HT-29 (cell line): Measurements from ENCODE around the gene RFNG. TPM values are rescaled to one million over a fixed set of nuclear protein-coding genes. Genes with fewer than 3 reads are reported as not detected.

Experiments used
- DNase-seq: peaks from one replicate; pipeline ENCODE4 v3.0.0-alpha.2; 2015; ENCODE audit warnings: low spot score
- total RNA-seq: library from RNA; depleted of rRNA; stranded (reverse); fragments of >200 nt; shearing (Covaris generic); gene quantifications from 2 replicates; pipeline ENCODE4 v1.2.3, GENCODE V29; 2014

RFNG gene
- total RNA-seq, 1 experiment from 2014 or later, result 49.5 TPM

DNA sequence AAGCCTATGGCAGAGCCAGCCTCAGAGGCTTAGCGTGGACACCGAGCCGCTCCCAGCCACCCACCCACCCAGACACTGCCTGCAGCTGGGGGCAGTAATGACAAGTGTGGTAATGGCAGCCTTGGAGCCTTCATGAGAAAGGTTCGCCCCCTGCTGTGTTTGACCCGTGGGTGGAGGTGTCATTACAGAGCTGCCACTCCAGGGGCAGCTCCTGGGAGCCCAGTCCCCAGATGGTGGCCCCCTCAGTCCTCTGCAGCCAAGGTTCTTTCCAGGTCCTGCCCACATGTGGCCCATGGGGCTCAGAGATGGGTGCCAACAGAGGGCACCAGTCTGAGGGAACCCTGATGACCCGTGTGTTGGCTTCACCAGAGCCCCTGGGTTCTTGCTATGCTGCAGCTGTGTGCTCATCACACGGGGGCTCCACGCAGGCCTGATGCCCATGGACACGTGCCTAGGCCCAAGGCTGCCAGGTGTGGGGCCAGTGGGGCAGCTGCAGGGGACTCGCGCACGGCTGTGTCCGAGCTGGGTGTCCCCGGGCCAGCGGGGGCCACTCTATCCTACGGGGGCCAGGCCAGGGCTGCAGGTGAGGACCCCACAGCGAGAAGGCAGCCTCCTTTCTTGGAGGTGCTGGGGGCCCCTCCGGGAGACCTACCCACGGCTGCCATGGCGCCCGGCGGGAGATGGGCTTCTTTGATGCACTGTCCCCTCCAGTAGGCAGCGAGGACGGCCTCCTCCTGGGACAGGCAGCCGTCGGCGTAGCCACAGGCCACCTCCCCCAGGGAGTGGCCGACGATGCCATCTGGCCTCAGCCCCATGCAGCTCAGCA, 38.3 kb upstream of the RFNG start:
- DNase-seq, result no peak

DNA sequence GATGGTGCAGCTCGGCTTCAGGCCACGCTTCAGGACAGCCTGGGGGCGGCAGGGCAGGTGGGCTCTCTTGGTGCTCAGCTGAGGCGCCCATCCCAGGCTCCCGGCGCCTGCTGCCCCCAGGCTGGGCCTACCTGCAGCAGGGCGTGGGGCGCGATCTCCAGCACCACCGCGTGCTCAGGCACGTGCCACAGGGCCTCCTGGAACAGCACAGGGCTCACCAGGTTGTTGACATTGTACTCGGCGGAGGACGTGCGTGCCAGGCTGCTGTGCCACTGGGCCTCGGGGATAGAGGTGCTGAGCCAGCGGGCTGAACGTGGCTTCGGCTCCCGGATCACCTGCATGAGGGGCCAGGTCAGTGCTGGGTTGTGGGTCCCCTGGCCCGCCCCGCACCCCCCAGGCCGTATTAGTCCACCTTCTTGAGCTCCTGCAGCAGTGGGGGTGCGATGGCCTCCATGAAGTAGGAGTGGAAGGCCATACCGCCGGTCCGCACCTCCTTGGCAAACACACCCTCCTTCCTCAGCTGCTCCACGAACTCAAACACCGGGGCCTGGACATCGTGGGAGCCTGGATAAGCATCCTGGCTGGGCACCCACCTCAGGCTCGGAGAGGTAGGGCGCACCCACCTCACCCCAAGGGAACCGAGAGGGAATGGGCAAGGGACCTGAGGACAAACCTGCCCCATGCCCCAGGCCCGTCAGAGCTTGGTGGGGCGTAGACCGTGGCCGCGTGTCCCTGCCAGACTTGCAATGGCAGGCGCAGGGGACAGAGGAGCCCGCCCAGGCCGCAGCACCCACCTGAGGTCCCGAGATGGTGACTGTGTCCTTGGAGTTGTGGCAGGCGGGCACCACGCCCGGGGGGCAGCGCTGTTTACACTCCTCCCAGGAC, 37.5 kb upstream of the RFNG start:
- no peak for DNase-seq

DNA sequence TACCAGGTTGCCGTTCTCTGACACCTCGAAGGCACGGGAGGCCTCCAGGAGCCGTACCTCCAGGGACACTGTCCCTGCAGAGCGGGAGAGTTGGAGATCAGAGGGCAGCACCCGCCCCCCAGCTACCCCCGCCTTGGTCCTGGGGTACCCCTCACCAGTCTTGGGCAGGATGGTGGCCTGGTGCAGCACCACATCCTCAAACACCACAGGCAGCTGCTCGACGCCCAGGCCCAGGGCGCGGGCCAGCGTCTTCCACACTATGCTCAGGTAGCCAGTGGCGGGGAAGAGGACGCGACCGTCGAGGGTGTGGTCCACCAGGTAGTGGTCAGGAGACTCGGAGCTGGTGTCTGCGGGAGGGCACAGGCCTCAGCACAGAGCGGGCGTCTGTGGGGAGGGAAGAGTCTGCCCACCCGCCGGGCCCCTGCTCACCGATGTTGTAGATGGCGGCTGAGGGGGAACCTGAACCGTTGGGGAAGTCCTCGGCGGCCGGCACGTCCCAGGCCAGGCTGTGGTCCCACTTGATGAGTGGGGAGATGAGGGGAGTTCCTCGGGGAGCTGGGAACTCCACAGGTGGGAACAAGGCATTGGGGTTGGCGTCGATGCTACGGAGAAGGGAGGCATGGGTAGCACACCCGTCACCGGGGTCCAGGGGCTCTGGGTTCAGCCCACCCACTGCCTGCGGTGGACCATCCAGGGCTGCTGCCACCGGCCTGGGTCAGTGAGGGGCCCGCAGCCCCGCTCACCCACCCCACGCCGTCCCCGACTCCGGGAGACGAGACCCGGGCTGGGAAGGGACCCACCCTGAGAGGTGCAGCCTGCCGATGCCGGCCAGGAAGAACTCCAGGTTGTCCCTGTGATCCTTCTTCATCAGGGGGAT, 36.6 kb upstream of the RFNG start:
- DNase-seq, result no peak

DNA sequence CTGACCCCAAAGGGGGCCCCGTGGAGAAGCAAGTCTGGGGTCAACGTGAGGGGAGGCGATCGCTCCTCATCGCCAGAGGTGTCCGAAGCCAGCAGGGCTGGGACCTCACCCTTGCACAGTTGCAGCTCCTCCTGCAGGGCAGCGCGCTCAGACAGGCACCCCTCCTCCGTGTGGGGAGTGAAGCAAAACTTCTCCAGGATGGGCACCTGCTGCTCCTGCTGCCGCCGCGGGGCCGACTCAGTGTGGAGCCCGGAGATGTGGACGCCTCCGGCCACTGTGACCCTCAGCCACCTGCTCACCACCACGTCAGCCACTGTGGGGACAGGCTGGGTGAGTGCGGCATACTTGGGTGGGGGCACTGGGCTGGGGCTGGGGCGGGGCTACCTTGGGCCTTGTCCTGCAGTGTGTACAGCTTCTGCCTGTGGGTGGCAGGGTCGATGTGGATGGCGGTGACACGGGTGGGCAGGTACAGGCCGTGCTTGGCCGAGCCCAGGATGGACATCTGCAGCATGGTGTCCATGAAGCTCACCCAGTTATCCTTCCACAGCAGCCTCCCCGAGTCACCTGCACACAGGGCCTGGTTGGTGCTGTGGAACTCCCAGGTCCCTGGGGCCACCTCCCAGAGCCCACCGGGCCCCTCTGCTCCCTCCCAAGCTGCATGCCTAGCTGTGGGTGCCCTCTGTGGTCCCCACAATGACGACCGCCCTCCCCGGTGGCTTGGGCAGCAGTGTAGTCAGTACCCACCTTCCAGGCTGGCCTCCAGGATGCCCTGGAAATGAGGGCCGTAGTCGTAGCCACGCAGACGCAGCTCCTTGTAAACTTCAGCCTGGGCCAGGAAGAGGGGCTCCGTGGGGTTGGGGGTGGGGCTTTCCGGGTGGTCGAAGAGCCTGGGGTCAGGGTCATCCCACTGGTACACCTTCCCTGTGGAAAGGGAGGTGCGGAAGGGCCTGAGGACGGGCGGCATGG, 35.6 kb upstream of the RFNG start:
- DNase-seq, result no peak

DNA sequence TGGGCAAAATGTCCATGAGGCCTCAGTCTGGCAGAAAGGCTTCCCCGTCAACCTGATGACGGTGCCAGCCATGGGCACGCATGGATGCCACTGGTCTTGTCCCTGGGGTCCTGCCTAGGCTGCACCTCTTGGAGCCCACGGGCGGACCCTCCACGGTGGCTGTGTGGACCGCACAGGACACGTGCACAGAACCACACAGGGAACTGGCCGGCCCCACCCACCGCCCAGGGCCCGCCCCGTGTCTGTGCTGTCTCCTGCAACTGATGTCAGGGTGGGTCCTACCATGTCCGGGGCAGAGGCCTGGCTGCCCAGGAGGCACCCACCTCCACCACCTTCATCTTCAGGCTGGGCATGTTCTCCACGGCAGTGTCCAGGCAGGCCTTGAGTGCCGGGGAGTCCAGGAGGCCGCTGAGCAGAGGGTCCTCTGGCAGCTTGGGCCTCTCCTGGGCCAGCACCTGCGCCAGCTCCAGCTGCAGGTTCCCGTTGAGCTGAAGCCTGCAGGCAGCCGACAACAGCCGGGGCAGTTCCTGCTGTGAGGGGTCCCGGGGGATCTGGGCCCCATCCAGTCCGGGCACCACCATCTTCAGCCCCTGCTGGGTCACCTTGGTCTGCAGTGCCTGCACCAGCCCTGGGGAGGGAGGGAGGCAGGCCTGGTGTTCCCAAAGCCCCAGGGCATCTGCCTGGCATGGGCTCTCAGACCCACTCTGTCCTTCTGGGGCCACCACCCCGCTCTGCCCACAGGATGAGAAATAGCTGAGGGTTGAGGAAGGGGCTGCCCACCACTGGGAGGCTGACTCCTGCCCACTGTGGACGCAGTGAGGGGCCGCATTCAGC, 34.5 kb upstream of the RFNG start:
- no peak for DNase-seq

DNA sequence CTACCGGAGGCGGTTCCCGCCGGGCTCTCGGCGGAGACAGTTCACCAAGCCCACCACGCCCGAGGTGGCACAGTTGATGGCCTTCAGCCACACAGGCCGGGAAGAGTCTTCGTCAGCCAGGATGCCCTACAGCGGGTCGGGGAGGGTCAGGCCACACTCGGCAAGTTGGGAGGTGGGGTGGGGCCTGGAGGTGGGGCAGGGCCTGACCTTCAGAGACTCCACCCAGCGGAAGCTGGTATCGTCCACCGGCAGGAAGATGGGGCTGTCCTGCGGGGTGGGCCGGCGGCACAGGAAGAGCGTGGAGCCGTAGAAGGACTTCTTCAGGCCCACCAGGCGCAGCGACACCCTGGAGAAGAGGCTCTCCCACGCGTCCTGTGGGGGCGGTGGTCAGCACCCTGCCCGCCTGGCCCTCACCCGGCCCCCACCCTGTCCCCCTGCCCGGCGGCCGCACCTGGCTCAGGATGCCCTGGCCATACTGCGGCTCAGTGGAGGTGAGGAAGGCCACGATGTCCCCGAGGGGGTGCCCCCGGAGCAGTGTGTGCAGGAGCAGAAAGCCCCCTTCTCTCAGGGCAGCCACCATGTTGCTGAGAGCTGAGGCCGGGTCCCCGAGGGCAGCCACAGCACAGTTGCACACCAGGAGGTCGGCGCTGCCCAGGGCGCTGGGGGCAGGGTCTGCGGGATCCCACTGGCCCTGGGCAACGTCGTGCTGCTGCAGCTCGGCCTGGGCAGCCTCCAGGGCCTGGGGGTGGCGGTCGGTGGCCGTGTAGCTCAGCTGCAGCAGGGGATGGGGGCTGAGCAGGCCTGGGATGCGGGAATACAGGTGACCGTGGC, 33.6 kb upstream of the RFNG start:
- no peak for DNase-seq

DNA sequence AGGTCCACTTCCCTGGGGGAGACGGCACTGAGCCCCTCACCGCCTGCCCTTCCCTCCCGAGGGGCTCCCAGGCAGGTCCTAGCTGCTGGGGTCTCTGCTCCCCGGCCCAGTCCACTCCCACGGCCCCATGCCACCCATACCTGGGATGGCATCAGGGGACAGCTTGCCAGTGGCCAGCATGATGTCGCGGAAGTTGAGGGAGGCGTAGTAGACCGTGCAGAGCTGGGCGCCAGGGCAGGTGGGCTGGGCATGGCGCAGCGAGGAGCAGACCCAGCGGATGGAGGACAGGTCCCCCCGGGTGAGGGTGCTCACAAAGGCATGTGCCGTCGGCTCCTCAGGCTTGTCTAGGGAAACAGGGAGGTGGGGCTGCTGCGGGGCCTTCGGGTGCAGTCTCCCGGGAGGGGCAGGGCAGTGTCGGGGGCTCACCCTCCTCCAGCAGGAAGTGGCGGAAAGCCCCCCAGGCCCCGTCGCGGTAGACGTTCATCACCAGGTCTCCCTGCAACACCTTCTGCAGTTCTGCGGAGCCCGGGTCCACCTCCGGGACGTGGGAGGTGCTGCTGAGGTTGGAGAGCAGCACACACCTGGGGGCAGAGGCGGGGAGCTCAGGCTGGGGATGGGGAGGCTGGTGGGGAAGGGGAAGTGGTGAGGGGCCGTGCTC, 32.9 kb upstream of the RFNG start:
- no peak for DNase-seq

DNA sequence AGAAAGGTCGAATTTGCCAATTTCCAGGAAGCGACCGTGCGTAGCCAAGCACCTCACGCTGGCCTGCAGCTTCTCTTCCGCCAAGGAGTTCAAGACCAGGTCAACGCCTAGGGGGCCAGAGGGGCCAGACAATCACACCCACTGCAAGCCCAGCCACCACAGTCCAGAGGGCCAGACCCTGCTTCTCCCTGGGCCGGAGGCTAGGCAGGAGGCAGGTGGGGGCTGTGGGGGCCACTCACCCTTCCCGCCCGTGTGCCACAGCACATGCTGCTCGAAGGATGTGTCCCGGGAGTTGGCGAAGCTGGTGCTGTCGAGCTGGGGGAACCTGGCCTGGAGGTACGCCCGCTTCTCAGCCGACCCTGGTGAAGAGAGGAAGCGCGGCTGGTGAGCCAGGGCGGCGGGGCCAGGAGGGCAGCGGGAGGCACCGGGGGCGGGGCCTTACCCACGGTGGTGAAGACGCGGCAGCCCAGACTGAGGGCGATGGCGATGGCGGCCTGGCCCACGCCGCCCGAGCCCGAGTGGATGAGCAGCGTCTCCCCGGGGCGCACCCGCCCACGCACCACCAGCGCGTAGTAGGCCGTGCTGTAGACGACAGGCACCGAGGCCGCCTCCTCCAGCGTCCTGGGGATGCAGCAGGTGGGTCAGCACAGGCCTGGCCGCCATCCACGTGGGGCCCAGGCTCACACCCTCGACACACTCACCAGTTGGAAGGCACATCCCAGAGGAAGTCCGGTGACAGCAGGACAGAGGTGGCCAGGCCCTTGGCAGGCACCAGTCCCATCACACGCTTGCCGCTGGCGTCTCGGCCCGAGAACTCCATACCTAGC, 32.1 kb upstream of the RFNG start:
- DNase-seq, result no peak

DNA sequence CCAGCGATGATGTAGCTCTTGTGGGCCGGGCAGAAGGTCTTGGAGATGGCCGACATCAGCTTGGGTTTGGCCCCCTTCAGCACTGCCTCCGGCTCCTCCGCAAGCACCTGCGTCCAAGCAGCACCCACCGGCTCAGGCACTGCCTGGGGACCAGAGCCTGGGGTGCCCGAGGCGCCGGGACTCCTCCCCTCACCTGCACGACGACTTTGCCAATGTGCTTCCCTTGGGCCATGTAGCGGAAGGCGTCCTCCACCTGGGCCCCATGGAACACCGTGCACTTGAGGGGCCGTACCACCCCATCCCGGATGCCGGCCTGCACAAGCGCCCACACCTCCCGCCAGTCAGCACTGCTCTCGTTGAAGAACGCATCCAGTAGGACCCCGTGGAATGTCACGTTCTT, 31.4 kb upstream of the RFNG start:
- DNase-seq, result no peak

DNA sequence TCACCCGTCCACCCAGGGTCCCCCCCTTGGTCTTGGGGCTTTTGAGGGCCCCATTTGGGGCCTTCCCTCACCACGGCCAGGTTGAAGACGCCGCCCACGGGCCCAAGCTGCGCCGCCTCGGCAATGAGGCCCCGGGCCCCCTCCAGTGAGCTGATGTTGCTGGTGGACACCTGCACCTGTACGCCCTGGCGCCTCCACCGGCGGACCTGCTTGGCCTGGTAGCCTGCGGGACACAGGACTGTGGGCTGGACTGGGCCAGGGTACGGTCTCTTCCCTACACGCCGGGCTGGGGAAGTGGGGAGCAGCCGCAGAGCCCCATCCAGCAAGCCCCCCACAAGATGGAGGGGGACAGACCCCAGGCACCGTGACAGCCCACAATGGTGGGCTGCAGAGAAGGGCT, 30.8 kb upstream of the RFNG start:
- DNase-seq, result no peak

DNA sequence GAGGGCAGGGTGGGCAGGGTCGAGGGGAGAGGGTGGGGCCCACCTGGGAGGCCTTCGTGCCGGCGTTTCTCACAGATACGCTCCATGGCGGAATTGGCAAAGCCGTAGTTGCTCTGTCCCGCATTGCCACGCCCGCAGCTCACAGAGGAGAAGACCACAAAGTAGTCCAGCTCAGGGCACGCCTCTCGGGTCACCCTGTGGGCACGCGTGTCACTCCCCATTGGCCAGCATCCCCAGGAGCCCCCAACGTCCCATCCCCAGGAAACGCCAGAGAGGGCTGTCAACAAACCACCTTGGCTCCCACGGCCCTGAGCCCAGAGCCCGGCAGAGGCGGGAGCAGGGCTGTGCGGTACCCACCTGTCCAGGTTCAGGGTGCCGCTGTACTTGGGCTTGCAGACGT, 30.4 kb upstream of the RFNG start:
- no peak for DNase-seq

DNA sequence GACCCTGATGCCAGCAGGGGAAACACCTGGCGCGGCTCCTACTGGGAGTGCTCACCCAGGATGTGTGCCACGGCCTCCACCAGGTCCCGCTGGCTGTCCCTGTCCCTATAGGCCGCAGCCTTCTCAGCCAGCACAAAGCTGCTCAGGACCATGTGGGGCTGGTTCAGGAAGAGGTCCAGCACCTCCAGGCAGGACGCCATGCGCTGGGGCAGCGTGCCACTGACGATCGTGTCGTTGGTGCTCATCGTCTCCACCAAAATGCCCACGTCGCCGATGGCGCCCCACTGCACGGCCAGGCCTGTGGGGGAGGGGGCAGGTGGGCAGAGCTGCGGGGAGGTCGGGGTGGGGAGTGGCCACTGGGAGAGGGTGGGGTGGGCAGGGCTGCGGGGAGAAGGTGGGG, 29.9 kb upstream of the RFNG start:
- DNase-seq, result no peak

DNA sequence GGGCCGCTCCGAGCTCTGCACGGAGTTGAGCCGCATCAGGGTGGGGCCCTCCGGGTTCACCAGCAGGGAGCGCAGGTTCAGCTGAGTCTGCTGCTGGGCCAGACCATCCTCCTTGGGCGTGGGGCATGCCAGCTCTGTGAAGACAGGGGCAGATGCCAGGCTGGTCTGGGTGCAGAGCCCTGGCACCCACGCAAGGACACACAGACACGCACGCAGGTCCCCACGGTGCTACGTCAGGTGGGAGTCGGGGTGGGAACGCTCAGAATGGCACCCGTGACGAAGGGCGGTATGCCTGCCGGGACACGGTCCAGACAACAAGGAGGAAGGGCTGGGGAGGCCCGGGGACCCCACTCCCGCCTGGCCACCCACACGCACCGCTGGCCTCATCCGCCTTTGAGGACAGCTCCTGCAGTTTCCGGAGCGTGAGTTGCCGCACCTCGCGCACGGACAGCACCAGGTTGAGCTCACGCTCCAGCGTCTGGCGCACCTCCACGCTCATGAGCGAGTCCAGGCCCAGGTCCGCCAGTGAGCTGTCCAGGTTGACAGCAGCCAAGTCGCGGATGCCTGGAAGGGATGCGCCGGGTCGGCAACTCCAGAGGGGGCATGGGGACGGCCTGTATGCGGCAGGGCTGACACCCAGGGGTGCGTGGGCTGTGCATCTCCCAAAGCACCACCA, 29.3 kb upstream of the RFNG start:
- no peak for DNase-seq

DNA sequence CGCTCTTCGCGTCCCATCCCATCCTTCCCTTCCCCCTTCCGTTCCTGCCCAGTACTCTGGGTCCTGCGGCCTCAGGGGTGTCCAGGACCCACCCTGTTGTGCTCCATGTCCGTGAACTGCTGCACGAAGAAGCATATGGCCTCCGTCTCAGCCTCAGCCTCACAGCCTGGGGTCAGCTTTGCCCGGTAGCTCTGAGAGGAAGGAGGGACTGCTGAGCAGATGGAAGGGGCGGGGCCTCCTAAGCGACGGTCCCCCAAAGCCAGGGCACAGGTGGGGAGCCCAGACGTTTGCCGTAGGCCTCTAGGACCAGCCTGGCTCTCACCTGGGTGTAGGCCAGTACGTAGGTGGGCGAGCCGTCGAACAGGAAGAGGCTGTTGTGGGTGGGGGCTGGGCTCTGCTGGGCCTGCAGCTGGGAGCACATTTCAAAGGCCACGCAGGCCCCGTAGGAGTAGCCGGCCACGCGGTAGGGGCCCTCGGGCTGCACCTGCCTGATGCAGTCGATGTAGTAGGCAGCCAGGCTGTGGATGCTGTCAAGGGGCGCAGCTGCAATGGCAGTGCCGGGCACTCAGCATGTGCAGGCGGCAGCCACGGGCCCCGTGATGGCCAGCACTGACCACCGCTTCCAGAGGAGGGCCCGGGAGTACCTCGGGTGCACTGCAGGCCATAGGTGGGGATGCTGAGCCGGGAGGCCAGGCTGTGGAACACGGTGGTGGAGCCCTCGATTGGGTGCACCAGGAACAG, 28.6 kb upstream of the RFNG start:
- no peak for DNase-seq

DNA sequence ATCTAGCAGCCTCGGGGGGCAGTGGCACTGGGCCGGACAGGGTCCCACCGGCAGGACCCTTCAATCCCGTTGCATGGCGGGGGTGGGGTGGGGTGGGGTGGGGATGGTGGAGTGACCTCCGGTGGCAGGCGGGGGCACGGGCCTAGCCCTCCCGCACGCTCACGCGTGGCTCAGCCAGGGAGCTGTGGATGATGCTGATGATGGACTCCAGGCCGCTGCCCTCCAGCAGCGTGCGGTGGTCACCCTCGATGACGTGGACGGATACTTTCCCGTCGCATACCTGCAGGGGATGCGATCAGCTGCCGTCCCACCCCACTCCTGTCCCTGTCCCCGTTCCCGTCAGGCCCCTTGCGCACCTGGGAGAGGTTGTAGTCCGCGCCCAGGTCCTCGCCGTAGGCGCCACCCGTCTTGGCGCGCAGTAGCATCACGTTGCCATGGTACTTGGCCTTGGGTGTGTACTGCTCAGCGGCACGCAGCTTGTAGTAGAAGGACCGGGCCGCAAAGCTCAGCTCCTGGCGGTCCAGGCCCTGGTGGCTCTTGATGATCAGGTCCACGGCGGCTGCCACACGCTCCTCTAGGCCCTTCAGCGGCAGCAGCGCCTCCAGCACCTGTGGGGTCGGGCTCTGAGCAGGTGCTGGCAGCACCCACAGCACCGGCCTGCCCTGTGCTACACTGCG, 27.5 kb upstream of the RFNG start:
- DNase-seq, result no peak

DNA sequence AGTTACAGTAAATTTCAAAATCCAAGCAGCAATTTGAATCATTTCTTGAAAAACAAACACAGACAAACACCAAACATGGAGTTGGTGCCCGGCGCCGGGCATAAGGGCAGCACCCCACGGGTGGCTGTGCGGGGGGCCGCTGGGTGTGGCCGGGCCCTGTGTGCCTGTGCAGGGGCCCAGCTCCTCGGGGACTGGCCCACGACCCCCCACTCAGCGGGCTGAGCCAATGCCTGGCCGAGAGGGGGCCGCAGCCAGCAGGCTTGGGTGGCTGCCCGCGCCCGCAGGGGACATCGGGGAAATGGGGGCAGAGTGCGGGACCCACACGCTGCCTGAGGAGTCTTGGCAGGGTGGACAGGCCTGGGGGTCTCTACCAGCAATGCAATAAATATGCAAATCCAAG, 26.8 kb upstream of the RFNG start:
- no peak for DNase-seq
